Mesenchymal stem cell (in vitro differentiated cells and primary cell): ENCODE data around the gene MCOLN3.

ENCODE experiments used
- DNase-seq: peaks from one replicate; pipeline ENCODE4 v3.0.0-alpha.2; 2013
- H2AFZ ChIP-seq: one replicate; pipeline ENCODE4 v1.6.1; 2013; ENCODE audit warnings: low read depth, mild to moderate bottlenecking, control low read depth, inconsistent platforms, low read length, moderate library complexity
- H2AK5ac ChIP-seq: 2 replicates; pipeline ENCODE4 v1.6.1; 2013; ENCODE audit warnings: low read length, moderate library complexity, mild to moderate bottlenecking, inconsistent platforms; ENCODE audit not compliant: severe bottlenecking
- H2BK120ac ChIP-seq: one replicate; pipeline ENCODE4 v1.6.1; 2013; ENCODE audit warnings: low read depth, mild to moderate bottlenecking, inconsistent platforms, low read length, moderate library complexity
- H2BK12ac ChIP-seq, 2 experiments: one replicate each; pipeline ENCODE4 v1.6.1; 2013; ENCODE audit warnings: inconsistent platforms in 2 of 2, low read length in 2 of 2, mild to moderate bottlenecking in 2 of 2, moderate library complexity in 2 of 2, control low read depth in 1 of 2
- H2BK15ac ChIP-seq: one replicate; pipeline ENCODE4 v1.6.1; 2013; ENCODE audit warnings: mild to moderate bottlenecking, low read depth, inconsistent platforms; ENCODE audit not compliant: poor library complexity, severe bottlenecking
- H2BK5ac ChIP-seq: 2 replicates; pipeline ENCODE4 v1.6.1; 2013; ENCODE audit warnings: low read depth, mild to moderate bottlenecking, low read length, control low read depth, inconsistent platforms; ENCODE audit not compliant: poor library complexity, severe bottlenecking
- H3K14ac ChIP-seq, 2 experiments: one replicate each; pipeline ENCODE4 v1.6.1; 2013; ENCODE audit warnings: inconsistent platforms in 2 of 2, low read length in 2 of 2, control low read depth in 1 of 2, mild to moderate bottlenecking in 1 of 2, moderate library complexity in 1 of 2
- H3K18ac ChIP-seq, 2 experiments: one replicate each; pipeline ENCODE4 v1.6.1; 2013; ENCODE audit warnings: inconsistent platforms in 2 of 2, low read length in 2 of 2, control low read depth in 1 of 2, low read depth in 1 of 2, mild to moderate bottlenecking in 1 of 2
- H3K23ac ChIP-seq, 2 experiments: one replicate each; pipeline ENCODE4 v1.6.1; 2013; ENCODE audit warnings: inconsistent platforms in 2 of 2, low read length in 2 of 2, mild to moderate bottlenecking in 2 of 2, moderate library complexity in 2 of 2, control low read depth in 1 of 2
- H3K27ac ChIP-seq: 2 replicates; pipeline ENCODE4 v1.5.1; 2013; ENCODE audit warnings: mild to moderate bottlenecking, moderate library complexity, low read length, control low read depth, inconsistent platforms; ENCODE audit not compliant: poor library complexity, severe bottlenecking
- H3K27me3 ChIP-seq, 2 experiments: 2 replicates each; pipeline versions ENCODE4 v1.6.1 to v1.7.0; 2013; ENCODE audit warnings: low read length in 2 of 2, mild to moderate bottlenecking in 2 of 2, moderate library complexity in 2 of 2, control low read depth in 1 of 2, inconsistent platforms in 1 of 2; ENCODE audit not compliant: control insufficient read depth in 1 of 2, insufficient read depth in 1 of 2
- H3K36me3 ChIP-seq, 2 experiments: 2 replicates each; pipeline versions ENCODE4 v1.6.1 to v1.7.0; 2013; ENCODE audit warnings: low read length in 2 of 2, control low read depth in 1 of 2, inconsistent platforms in 1 of 2, low read depth in 1 of 2, mild to moderate bottlenecking in 1 of 2; ENCODE audit not compliant: insufficient read depth in 2 of 2, control insufficient read depth in 1 of 2
- H3K4ac ChIP-seq, 2 experiments: one replicate each; pipeline ENCODE4 v1.6.1; 2013; ENCODE audit warnings: inconsistent platforms in 2 of 2, low read length in 2 of 2, mild to moderate bottlenecking in 2 of 2, moderate library complexity in 2 of 2, control low read depth in 1 of 2, low read depth in 1 of 2
- H3K4me1 ChIP-seq: 2 replicates; pipeline ENCODE4 v1.6.1; 2013; ENCODE audit warnings: low read depth, low read length, control low read depth; ENCODE audit not compliant: control insufficient read depth, insufficient read depth
- H3K4me2 ChIP-seq: 2 replicates; pipeline ENCODE4 v1.6.1; 2013; ENCODE audit warnings: low read length, mild to moderate bottlenecking, inconsistent platforms; ENCODE audit not compliant: poor library complexity, severe bottlenecking
- H3K4me3 ChIP-seq, 2 experiments: 2 replicates each; pipeline versions ENCODE4 v1.5.1 to v1.7.0; 2013; ENCODE audit warnings: low read length in 2 of 2, mild to moderate bottlenecking in 2 of 2, control low read depth in 1 of 2, low read depth in 1 of 2; ENCODE audit not compliant: insufficient read depth in 1 of 2
- H3K79me1 ChIP-seq: replicated peaks from 2 replicates; pipeline ENCODE4 v1.6.1; 2013; ENCODE audit warnings: mild to moderate bottlenecking, control low read depth, low read length, inconsistent platforms; ENCODE audit not compliant: poor library complexity, severe bottlenecking
- H3K9ac ChIP-seq: 2 replicates; pipeline ENCODE4 v1.7.0; 2013; ENCODE audit warnings: mild to moderate bottlenecking, low read length, moderate library complexity
- H3K9me3 ChIP-seq: 2 replicates; pipeline ENCODE4 v1.7.0; 2013; ENCODE audit warnings: mild to moderate bottlenecking, low read length; ENCODE audit not compliant: control insufficient read depth
- H4K8ac ChIP-seq: one replicate; pipeline ENCODE4 v1.6.1; 2013; ENCODE audit warnings: inconsistent platforms, mild to moderate bottlenecking, low read length, moderate library complexity
- H4K91ac ChIP-seq: one replicate; pipeline ENCODE4 v1.6.1; 2013; ENCODE audit warnings: mild to moderate bottlenecking, low read length, inconsistent platforms
- WGBS: methylation state at CpG from one replicate; pipeline ENCODE4 v1.1.7; 2013; ENCODE audit warnings: mixed read lengths; 5-methylcytosine and 5-hydroxymethylcytosine counted together

MCOLN3 gene

GRCh38 chr1:85060038-85060437 is 11.7 kb upstream of the MCOLN3 start:
- DNase-seq, result no peak
- Histone ChIP-seq H2BK15ac (no peak overlapping the region), H2AFZ (no peak overlapping the region), H3K9me3 (no peaks in the 10 kb centered on the region), H3K9ac (no peak overlapping the region), H3K27me3 (no peaks in the 10 kb centered on the region), H2BK120ac (no peak overlapping the region), H2AK5ac (no peak overlapping the region), H2BK5ac (no peak overlapping the region), H3K79me1 (peaks cover 2% of the 10 kb centered on the region), H3K4me3 (no peak overlapping the region), H2BK12ac (no peak overlapping the region), H4K91ac (no peak overlapping the region), H3K4me2 (no peak overlapping the region), H3K27ac (no peak overlapping the region), H4K8ac (no peak overlapping the region), H3K4ac (no peak overlapping the region), H3K23ac (no peak overlapping the region), H3K36me3 (no peaks in the 10 kb centered on the region), H3K4me1 (peaks cover 2% of the 10 kb centered on the region), H3K14ac (no peak overlapping the region), H3K18ac (no peak overlapping the region)
- 88% methylated on average over 2 of the region's 2 CpGs for WGBS

DNA sequence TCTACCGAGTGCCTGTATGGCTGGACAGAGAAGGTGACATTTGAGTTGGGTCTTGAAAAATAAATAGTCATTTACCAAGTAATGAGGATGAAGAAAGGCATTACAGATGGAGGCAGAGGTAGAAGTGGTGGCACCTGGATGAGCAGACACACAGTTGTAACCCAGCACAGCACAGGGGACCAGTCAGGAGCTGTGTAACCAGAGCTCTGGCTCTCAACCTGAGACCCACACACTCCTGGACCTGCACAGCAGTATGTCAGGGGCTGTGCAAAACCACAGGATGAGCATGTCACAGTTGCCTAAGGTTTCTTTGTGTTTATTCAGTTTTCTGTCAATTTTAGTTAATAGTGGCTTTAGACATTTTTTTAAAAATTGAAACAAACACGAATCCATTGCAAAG is 11.3 kb upstream of the MCOLN3 start:
- no peak overlapping the region for H4K8ac ChIP-seq
- H3K4ac ChIP-seq, result no peak overlapping the region
- WGBS, result 95% methylated on average over 1 of the region's 2 CpGs

DNA sequence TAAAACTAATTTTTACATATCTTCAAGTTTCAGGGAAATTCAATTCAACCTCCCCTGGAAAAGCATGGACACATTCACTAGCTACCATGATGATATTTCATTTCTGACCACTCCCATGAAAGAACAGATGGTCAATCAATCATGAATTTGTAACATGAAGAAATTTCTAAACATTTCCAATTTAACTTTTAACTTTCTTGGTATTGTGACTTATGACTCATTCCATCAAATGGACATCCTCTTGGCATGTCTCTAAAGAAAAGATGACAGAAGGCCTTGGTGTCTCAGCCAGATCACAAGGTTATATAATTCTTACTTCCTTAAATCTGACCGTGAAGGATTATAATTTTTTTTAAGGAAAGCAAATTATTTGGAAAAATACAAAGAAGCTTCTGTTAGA is 10.5 kb upstream of the MCOLN3 start:
- no peak for DNase-seq
- no peak overlapping the region for H4K8ac ChIP-seq
- H2BK12ac ChIP-seq, result no peak overlapping the region
- no peak overlapping the region for H3K14ac ChIP-seq
- peaks cover 2% of the 10 kb centered on the region for H3K79me1 ChIP-seq
- no peaks in the 10 kb centered on the region for H3K36me3 ChIP-seq
- H3K18ac ChIP-seq, result no peak overlapping the region
- no peak overlapping the region for H2BK5ac ChIP-seq
- no peak overlapping the region for H2BK15ac ChIP-seq
- H2AK5ac ChIP-seq, result no peak overlapping the region
- WGBS, result no CpG with 5 or more reads among the region's 1 CpG
- H3K27me3 ChIP-seq, result no peaks in the 10 kb centered on the region
- H3K4me3 ChIP-seq, result no peak overlapping the region
- no peak overlapping the region for H3K9ac ChIP-seq
- H3K4me1 ChIP-seq, result peaks cover 2% of the 10 kb centered on the region
- no peak overlapping the region for H2AFZ ChIP-seq
- no peak overlapping the region for H3K23ac ChIP-seq
- H2BK120ac ChIP-seq, result no peak overlapping the region
- H3K4ac ChIP-seq, result no peak overlapping the region
- no peak overlapping the region for H4K91ac ChIP-seq
- H3K4me2 ChIP-seq, result no peak overlapping the region
- no peaks in the 10 kb centered on the region for H3K9me3 ChIP-seq
- H3K27ac ChIP-seq, result no peak overlapping the region

More for the DNA sequence above, 11.3 kb upstream of the MCOLN3 start:
- Histone ChIP-seq H3K27me3 (no peaks in the 10 kb centered on the region), H4K91ac (no peak overlapping the region), H2BK120ac (no peak overlapping the region), H2AFZ (no peak overlapping the region), H3K4me3 (no peak overlapping the region), H3K4me1 (peaks cover 2% of the 10 kb centered on the region), H3K27ac (no peak overlapping the region), H2BK15ac (no peak overlapping the region), H3K79me1 (peaks cover 2% of the 10 kb centered on the region), H3K4me2 (no peak overlapping the region), H3K23ac (no peak overlapping the region), H2BK5ac (no peak overlapping the region), H3K14ac (no peak overlapping the region), H3K9ac (no peak overlapping the region), H2BK12ac (no peak overlapping the region), H3K9me3 (no peaks in the 10 kb centered on the region), H2AK5ac (no peak overlapping the region), H3K36me3 (no peaks in the 10 kb centered on the region), H3K18ac (no peak overlapping the region)
- DNase-seq, result no peak

GRCh38 chr1:85058311-85058710 is 10.0 kb upstream of the MCOLN3 start:
- no peak overlapping the region for H3K9ac ChIP-seq
- no peak for DNase-seq
- 79% methylated on average over 1 of the region's 1 CpG for WGBS

More at GRCh38 chr1:85058311-85058710, 10.0 kb upstream of the MCOLN3 start:
- Histone ChIP-seq H2BK12ac (no peak overlapping the region), H3K4me2 (no peak overlapping the region), H3K18ac (no peak overlapping the region), H3K23ac (no peak overlapping the region), H3K4me1 (peaks cover 2% of the 10 kb centered on the region), H3K27ac (no peak overlapping the region), H3K14ac (no peak overlapping the region), H3K27me3 (no peaks in the 10 kb centered on the region), H2AK5ac (no peak overlapping the region), H2BK15ac (no peak overlapping the region), H2AFZ (no peak overlapping the region), H3K4me3 (no peak overlapping the region), H3K36me3 (no peaks in the 10 kb centered on the region), H2BK5ac (no peak overlapping the region), H3K79me1 (peaks cover 2% of the 10 kb centered on the region), H4K8ac (no peak overlapping the region), H3K4ac (no peak overlapping the region), H2BK120ac (no peak overlapping the region), H4K91ac (no peak overlapping the region), H3K9me3 (no peaks in the 10 kb centered on the region)
